Measurements from ENCODE around the gene OR9K2.
"Not testable (repeated sequence)": the region's sequence is repeated elsewhere in the genome, so short reads cannot be mapped to it uniquely, and the experiment has no call there.

Gene OR9K2

GRCh38 chr12:55126106-55126505, at the start of gene OR9K2:
TSS of gene OR9K2 (plus strand) at chr12:55126406. CDS start at chr12:55129835, 3,429 bp downstream.
- no peak for DNase-seq

GRCh38 chr12:55092579-55092978, 33.6 kb upstream of the OR9K2 start:
- no peak for DNase-seq

- DNase-seq = no peak
These were observed 13.8 kb upstream of the OR9K2 start for GRCh38 chr12:55112378-55112875.

- DNase-seq = no peak
These were observed 10.1 kb upstream of the OR9K2 start for GRCh38 chr12:55116152-55116551.

GRCh38 chr12:55132816-55133215, 6.6 kb downstream of the OR9K2 start:
- DNase-seq = no peak

GRCh38 chr12:55142669-55143565, 16.7 kb downstream of the OR9K2 start:
- no peak for DNase-seq

- no peak for DNase-seq
These were observed 17.3 kb downstream of the OR9K2 start for GRCh38 chr12:55143566-55143870.

GRCh38 chr12:55167010-55167640, 40.9 kb downstream of the OR9K2 start:
- not testable (repeated sequence) for DNase-seq

- DNase-seq = no peak
These were observed 45.2 kb downstream of the OR9K2 start for GRCh38 chr12:55171445-55171844.

- DNase-seq = not testable (repeated sequence)
These were observed 45.6 kb downstream of the OR9K2 start for GRCh38 chr12:55171846-55172245.

- DNase-seq = no peak
These were observed 46.5 kb downstream of the OR9K2 start for GRCh38 chr12:55172686-55173085.

GRCh38 chr12:55173456-55173855, 47.2 kb downstream of the OR9K2 start:
- no peak for DNase-seq

All from SHP77 treated with DMSO at 0.1 percent for 48 hours (cell line).